GM18507 (cell line): ENCODE results near the gene GNPTG.

Source experiments
- DNase-seq: peaks from one replicate; pipeline ENCODE4 v3.0.0; 2011; ENCODE audit warnings: low read depth; ENCODE audit not compliant: insufficient read length; ENCODE audit errors: extremely low spot score
- FAIRE-seq: peaks from 2 replicates; lab custom pipeline; 2011; peaks lifted over from hg19 to GRCh38; lab: Jason Lieb, UNC

GNPTG gene

DNA sequence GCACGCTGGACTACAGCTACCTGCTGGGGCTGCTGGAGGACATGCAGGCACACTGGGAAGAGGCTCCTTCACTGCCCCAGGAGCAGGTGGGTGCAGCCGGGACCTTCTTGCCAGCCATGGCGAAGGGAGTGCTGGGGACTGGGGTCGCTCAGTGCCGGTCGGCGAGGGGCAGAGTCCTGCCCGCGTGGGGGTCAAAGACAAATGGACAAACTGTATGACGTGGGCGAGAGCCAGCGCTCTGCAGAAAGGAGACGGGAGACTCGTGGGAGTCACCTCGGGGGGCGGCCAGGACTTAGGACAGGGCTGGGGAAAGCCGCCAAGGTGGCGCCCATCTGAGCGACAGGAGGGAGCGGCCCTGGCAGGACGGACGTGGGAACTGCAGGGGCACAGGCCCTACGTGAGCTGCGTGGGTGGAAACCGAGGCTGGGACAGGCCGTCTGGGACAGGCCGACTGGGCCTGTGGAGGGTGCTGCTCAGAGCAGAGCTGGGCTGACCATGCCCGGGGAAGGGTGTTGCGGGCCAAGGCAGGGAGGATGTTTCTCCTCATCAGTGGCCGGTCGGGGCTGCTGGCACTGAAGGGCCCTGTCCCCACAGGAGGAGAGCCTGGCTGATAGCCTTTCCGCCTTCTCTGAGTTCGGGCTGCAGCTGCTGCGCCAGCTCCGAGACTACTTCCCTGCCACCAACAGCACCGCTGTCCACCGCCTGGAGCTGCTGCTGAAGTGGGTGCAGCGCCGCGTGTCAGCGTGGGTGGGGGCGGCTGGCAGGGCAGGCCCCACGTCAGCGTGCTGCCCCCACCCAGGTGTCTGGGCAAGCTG is 8.1 kb upstream of the GNPTG start:
- DNase-seq (no peak), FAIRE-seq (no peak)

DNA sequence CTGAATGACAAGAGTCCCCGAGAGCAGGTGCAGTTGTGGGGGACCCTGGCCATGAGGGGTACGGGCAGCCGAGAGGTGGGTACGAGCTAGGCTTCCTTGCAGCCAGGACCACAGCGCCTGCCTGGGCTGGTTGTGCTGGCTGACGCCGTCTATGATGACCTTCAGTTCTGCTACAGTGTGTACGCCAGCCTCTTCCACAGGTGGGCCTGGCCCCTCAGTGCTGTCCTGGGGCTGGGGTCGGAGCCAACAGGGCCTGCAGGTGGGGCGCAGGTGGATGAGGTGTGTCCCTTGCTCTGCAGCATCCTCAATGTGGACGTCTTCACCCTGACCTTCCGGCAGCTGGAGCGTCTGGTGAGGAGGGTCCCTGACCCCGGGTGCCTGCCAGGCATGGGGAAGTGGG is 7.2 kb upstream of the GNPTG start:
- DNase-seq (no peak), FAIRE-seq (no peak)

DNA sequence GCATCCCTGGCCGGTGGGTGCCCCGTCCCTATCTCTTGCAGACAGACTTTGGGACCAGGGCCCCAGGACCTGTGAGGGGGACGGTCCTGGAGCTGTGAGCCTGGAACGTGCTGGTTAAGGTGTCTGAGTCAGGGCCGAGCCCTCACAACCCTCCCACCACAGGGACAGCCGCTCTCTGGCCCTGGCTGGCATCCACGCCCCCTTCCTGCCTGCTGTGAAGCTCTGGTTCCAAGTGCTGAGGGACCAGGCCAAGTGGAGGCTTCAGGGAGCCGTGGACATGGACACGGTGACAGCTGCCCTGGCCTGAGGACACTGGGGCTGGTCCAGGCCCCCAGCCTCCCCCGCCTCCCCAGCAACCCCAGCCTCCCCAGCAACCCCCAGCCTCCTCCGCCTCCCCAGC is 6.6 kb upstream of the GNPTG start:
- DNase-seq: no peak

DNA sequence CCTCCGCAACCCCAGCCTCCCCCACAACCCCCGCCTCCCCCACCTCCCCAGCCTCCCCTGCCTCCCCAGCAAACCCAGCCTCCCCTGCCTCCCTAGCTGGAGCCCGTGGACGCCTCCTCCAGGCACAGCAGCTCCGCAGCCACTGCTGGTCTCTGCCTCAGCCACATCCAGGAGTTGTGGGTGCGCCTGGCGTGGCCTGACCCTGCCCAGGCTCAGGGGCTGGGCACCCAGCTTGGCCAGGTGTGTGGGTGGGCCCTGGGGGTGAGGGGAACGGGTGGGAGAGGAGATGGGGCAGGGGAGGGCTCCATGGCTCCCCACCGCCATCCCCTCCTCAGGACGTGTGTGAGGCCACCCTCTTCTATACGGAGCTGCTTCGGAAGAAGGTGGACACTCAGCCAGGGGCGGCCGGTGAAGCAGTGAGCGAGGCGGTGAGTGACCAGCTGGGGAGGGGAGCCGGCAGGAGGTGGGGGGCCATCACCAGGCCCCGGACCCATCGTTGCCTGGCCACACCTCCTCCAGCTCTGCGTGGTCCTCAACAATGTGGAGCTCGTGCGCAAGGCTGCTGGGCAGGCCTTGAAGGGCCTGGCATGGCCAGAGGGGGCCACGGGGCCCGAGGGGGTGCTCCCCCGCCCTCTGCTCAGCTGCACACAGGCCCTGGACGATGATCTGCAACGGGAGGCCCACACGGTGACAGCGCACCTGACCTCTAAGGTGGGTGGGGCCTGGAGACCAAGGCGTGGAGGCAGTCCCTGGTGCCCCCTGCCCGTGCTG is 5.9 kb upstream of the GNPTG start:
- DNase-seq (no peak), FAIRE-seq (no peak)

More for the DNA sequence above, 6.6 kb upstream of the GNPTG start:
- FAIRE-seq: no peak

DNA sequence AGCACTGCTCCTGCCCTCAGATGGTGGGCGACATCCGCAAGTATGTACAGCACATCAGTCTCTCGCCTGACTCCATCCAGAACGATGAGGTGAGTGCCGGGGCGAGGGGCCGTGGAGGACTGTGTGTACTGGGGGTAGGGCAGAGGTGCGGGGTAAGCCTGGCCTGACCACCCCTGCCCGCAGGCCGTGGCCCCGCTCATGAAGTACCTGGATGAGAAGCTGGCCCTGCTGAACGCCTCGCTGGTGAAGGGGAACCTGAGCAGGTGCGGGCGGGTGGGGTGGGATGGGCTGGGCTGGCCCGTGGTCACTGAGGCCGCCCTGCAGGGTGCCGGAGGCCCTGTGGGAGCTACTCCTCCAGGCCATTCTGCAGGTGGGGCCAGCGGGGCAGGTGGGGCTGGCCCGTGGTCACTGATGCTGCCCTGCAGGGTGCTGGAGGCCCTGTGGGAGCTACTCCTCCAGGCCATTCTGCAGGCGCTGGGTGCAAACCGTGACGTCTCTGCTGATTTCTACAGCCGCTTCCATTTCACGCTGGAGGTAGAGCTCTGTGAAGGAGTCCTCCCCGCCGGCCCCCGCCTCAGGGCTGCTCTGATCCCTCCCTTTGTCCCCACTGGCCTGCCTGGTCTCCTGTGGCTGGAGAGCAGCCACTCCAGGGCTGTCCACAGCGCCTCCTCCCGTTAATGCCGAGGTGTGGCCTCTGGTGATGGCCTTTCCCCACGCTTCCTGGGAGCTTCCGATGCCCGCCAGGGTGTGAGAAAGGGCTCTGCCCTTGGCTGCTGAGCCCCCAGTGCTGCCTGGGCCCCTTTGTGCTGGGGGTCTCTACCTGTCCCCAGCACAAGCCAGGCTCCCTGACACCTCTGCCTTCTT is 5.1 kb upstream of the GNPTG start:
- DNase-seq (no peak), FAIRE-seq (no peak)

GRCh38 chr16:1347286-1347855 is 4.4 kb upstream of the GNPTG start:
- DNase-seq (no peak), FAIRE-seq (no peak)

DNA sequence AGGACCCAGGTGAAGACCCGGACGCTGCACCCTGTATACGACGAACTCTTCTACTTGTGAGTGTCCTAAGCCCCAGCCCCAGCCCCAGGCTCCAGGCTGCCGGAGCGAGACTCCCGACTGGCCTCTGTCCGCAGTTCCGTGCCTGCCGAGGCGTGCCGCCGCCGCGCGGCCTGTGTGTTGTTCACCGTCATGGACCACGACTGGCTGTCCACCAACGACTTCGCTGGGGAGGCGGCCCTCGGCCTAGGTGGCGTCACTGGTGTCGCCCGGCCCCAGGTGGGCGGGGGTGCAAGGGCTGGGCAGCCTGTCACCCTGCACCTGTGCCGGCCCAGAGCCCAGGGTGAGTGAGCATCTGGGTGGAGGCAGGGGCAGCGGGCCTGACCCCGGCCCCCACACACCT is 3.8 kb upstream of the GNPTG start:
- DNase-seq (no peak), FAIRE-seq (no peak)

DNA sequence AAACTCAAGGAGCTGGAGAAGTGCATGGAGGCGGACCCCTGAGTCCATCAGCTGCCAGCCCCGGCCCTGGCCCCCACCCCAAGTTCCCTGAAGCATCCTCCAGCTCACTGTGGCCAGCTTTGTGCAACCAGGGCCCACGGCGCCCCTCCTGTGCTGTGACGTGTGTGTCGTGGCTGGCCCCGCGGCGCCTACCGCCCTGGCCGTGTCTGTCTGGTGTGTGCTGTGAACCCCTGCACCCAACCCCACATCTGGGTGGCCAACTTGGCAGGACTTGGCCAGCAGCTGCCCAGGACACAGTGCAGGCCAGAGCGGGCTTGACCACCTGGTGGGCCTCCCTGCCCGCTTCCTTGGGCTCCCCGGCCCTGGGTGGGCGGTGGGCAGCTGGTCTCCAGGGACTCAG is 3.3 kb upstream of the GNPTG start:
- FAIRE-seq: no peak
- no peak for DNase-seq

- no peak for FAIRE-seq
- no peak for DNase-seq
Measured at GRCh38 chr16:1348926-1349325, 2.8 kb upstream of the GNPTG start.

DNA sequence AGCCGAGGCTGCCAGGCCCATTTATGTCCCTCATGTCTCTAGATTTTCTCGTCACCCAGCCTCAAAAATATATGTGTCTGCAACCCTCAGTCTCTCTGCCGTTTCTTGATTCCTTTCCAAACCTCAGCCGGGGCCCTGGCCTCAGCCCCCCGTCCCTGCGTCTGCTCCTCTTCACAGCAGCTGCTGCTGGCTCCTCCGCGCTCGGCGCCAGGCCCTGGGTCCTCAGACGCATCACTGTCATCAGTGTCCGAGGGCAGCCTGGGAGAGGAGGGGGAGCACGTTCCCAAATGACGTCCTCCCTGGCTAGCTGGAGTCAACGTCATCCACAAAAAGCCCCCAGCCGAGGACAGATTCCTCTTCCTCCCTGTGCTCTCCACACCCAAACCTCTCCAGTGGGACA is 2.4 kb upstream of the GNPTG start:
- FAIRE-seq (no peak), DNase-seq (no peak)

DNA sequence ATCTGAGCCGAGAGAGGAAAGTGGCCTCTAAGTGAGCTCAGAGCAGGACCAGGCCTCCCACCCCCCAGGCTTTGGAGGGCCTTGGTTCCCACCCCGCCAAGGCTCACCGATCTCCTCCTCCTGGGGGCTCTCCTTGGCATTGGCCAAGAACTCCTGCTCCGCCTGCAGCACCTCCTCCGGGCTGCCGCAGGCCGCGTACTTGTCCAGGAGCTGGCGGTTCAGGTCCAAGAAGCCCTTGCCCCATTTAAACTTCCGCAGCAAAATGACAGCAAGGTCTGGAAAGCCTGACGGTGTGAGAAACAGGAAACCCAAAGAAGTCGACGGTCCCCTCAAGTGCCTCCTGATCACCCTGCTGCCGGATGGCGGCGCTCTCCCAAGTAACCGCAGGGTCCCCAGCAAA is 1.8 kb upstream of the GNPTG start:
- FAIRE-seq (no peak), DNase-seq (no peak)

- DNase-seq: no peak
- no peak for FAIRE-seq
Measured at GRCh38 chr16:1350691-1351090, 1.0 kb upstream of the GNPTG start.

- no peak for FAIRE-seq
Measured at GRCh38 chr16:1351215-1351581, 533 bp upstream of the GNPTG start.

DNA sequence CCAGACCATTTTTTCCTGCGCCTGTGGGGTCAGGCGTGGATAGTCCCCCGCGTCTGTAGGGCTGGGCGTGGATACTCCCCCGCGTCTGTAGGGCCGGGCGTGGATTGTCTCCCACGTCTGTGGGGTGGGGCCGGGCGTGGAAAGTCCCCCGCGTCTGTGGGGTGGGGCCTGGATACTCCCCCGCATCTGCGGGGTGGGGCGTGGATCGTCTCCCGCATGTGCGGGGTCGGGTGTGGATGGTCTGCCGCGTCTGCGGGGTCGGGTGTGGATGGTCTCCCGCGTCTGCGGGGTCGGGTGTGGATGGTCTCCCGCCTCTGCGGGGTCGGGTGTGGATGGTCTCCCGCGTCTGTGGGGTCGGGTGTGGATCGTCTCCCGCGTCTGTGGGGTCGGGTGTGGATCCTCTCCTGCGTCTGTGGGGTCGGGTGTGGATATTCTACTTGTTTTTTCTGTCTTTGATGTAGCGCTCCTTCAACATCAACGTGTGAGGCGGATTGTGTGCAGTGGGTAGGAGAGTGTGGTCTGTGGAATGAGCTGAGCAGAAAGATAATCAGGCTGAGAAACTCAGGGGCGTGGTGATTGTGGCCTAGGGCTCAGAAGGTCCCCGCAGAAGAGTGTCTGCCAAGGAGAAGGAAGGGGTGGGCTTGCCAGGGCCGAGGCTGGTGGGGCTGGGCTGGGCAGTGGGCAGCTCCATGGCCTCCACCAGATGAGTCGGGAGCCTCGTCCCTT is 3.2 kb downstream of the GNPTG start:
- DNase-seq (no peak), FAIRE-seq (no peak)

More at GRCh38 chr16:1351215-1351581, 533 bp upstream of the GNPTG start:
- no peak for DNase-seq

GRCh38 chr16:1355591-1355990 is 3.9 kb downstream of the GNPTG start:
- DNase-seq (no peak), FAIRE-seq (no peak)

- FAIRE-seq (no peak), DNase-seq (no peak)
Measured at GRCh38 chr16:1356061-1356900, 4.5 kb downstream of the GNPTG start.

DNA sequence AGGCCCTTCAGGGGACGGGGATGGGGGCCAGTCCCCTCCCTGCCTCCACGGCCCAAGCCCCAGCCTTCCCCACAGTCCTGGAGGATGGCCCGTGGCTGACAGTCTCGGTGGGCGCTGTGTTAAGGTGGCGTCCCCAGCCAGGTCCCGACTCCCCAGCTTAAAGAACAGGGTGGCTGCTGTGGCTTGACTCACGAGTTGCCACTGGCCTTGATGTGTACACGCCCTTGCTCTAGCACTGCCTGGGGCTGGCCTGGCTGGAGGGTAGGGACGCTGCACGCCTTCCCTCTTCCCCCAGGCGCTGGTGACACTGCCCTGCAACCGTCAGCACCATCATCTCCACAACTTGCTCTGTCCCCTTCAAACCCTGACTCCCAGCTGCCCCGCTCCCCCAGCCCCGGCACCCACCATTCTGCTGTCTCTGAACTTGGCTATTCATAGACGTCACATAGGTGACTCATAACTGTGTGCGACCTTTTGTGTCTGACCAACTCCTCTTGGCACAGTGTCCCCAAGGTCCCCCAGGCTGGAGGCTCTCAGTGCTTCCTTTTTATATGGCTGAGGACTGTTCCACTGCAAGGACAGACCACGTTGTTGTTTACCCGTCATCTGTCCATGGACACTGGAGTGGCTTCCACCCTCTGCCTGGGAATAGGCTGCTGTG is 6.3 kb downstream of the GNPTG start:
- FAIRE-seq: no peak

More for the DNA sequence above, 6.3 kb downstream of the GNPTG start:
- no peak for DNase-seq
